Panc1 (cell line): Measurements from ENCODE around the gene BCL10. TPM values are rescaled to one million over a fixed set of nuclear protein-coding genes. Genes with fewer than 3 reads are reported as not detected.

Experiments used
- ATAC-seq: fragments of 200-7000 bp; cut with Tn5 transposase; 2 replicates; pipeline ENCODE4 v1.9.1; 2020; ENCODE audit warnings: mild to moderate bottlenecking, moderate library complexity
- BruUV-seq: library from RNA; stranded (reverse); fragments of 400-500 nt; replicated peaks from 2 replicates; lab custom pipeline; 2021; lab: Mats Ljungman, UMichigan
- CTCF ChIA-PET: fragments of 300-600 bp; sonication (Branson Sonifier 250); formaldehyde crosslinking; loops from one replicate; lab custom pipeline; 2022; ENCODE audit warnings: antibody characterized with exemption; lab: Charles Lee
- POLR2A ChIA-PET: fragments of 300-600 bp; sonication (Branson Sonifier 250); formaldehyde crosslinking; loops from one replicate; lab custom pipeline; 2022; ENCODE audit warnings: antibody characterized with exemption; lab: Charles Lee
- DNase-seq: peaks from one replicate; pipeline ENCODE4 v3.0.0-alpha.2; 2010; ENCODE audit warnings: low read depth, low spot score
- H3K27ac ChIP-seq: 2 replicates; pipeline ENCODE4 v1.5.1; 2011; ENCODE audit warnings: mild to moderate bottlenecking, low read length, inconsistent platforms
- H3K27me3 ChIP-seq: fragments of 200-500 bp; sonication (Bioruptor generic); 2 replicates; pipeline ENCODE4 v1.6.0; 2014; ENCODE audit warnings: low read length, inconsistent platforms; ENCODE audit not compliant: control insufficient read depth, insufficient read depth
- H3K36me3 ChIP-seq: fragments of 200-500 bp; sonication (Bioruptor generic); 2 replicates; pipeline ENCODE4 v1.5.1; 2014; ENCODE audit warnings: inconsistent platforms, mild to moderate bottlenecking, low read length, moderate library complexity; ENCODE audit not compliant: control insufficient read depth, insufficient read depth
- H3K4me1 ChIP-seq: 2 replicates; pipeline ENCODE4 v1.5.1; 2011; ENCODE audit warnings: inconsistent platforms, mild to moderate bottlenecking, low read length, moderate library complexity; ENCODE audit not compliant: control insufficient read depth, insufficient read depth
- H3K4me3 ChIP-seq, 2 experiments: 2 replicates each; pipeline ENCODE4 v1.5.1; 2011 to 2012; ENCODE audit warnings: low read depth in 2 of 2, low read length in 2 of 2, mild to moderate bottlenecking in 2 of 2, inconsistent platforms in 1 of 2, moderate library complexity in 1 of 2
- H3K9me3 ChIP-seq: fragments of 200-500 bp; sonication (Bioruptor generic); 2 replicates; pipeline ENCODE4 v1.5.1; 2014; ENCODE audit warnings: low read depth, mild to moderate bottlenecking, inconsistent platforms, low read length, moderate library complexity; ENCODE audit not compliant: control insufficient read depth, insufficient read depth
- CTCF ChIP-seq: fragments of 450-650 bp; IDR thresholded peaks from 2 replicates; pipeline ENCODE4 v1.5.1; 2017; ENCODE audit warnings: mild to moderate bottlenecking
- POLR2AphosphoS5 ChIP-seq: IDR thresholded peaks from 2 replicates; pipeline ENCODE4 v1.6.1; 2012; ENCODE audit warnings: mild to moderate bottlenecking, low read depth, low read length, moderate library complexity
- REST ChIP-seq, 2 experiments: IDR thresholded peaks; 2 replicates each; pipeline ENCODE4 v1.6.1; 2011 to 2012; ENCODE audit warnings: low read depth in 2 of 2, control low read depth in 1 of 2, low read length in 1 of 2, mild to moderate bottlenecking in 1 of 2, moderate library complexity in 1 of 2; ENCODE audit not compliant: insufficient read depth in 1 of 2
- SIN3A ChIP-seq: IDR thresholded peaks from 2 replicates; pipeline ENCODE4 v1.6.1; 2012; ENCODE audit warnings: low read depth, mild to moderate bottlenecking, low read length, moderate library complexity, borderline replicate concordance; ENCODE audit not compliant: insufficient read depth
- TCF7L2 ChIP-seq: IDR thresholded peaks from 2 replicates; pipeline ENCODE4 v1.6.1; 2011; ENCODE audit warnings: mild to moderate bottlenecking, low read depth, low read length, inconsistent platforms
- in situ Hi-C: cut with HindIII; loops from 2 replicates; pipeline ENCODE4 v1.10.0; 2016; ENCODE audit warnings: low sequenced_read_pairs, low pct_unique_long_range_greater_than_20kb
- intact Hi-C: fragments of 100-400 bp; cut with micrococcal nuclease; formaldehyde crosslinking; loops from one replicate; pipeline ENCODE4 v1.10.0; 2022; ENCODE audit not compliant: unreplicated experiment
- total RNA-seq: library from RNA; stranded (reverse); gene quantifications from one replicate; pipeline ENCODE4 v1.2.1, GENCODE V29; 2021; ENCODE audit not compliant: unreplicated experiment

Gene BCL10
- total RNA-seq, 1 experiment from 2014 or later = 69.9 TPM

GRCh38 chr1:85296980-85297379 is 20.5 kb upstream of the BCL10 start:
- in situ Hi-C loops = no loop called here
- H3K4me3 ChIP-seq = no peak overlapping the region
- POLR2A ChIA-PET = interaction anchor here (0.6 to 2.7 kb wide), 5 partner anchors 15 to 287 kb away, joined by 3 to 16 read pairs (median 4); partner anchors contain the start of genes BCL10 and C1orf52
- H3K36me3 ChIP-seq = no peaks in the 10 kb centered on the region
- H3K9me3 ChIP-seq = no peaks in the 10 kb centered on the region
- intact Hi-C loops = no loop called here
- H3K27me3 ChIP-seq = no peaks in the 10 kb centered on the region
- TF ChIP-seq SIN3A (no peak), POLR2AphosphoS5 (no peak), REST (IDR thresholded peaks at IDR 0.05; ENCODE audit: insufficient read depth in 1 of 2, low read depth in 2 of 2, low read length in 1 of 2) (no peak), TCF7L2 (no peak), CTCF (no peak)
- peak overlapping the region; percentile 89 for H3K27ac ChIP-seq
- CTCF ChIA-PET = interaction anchor here (0.6 to 1.6 kb wide), 4 partner anchors 11 to 333 kb away, joined by 3 to 7 read pairs (median 3); no protein-coding TSS in a partner anchor
- DNase-seq = no peak
- no TSS peak for BruUV-seq
- no peak for ATAC-seq
- H3K4me1 ChIP-seq = peaks cover 42% of the 10 kb centered on the region

GRCh38 chr1:85295654-85296053 is 19.2 kb upstream of the BCL10 start:
- Histone ChIP-seq H3K27me3 (no peaks in the 10 kb centered on the region), H3K27ac (peak overlapping the region; percentile 68), H3K4me1 (peaks cover 52% of the 10 kb centered on the region), H3K4me3 (no peak overlapping the region), H3K36me3 (no peaks in the 10 kb centered on the region), H3K9me3 (no peaks in the 10 kb centered on the region)
- CTCF ChIA-PET = interaction anchor here (1.6 kb wide), 1 partner anchor 11 kb away, joined by 7 read pairs; no protein-coding TSS in a partner anchor
- DNase-seq (no peak), ATAC-seq (no peak)
- POLR2A ChIA-PET = interaction anchor here (0.7 to 1.6 kb wide), 2 partner anchors 19 to 170 kb away, joined by 5 to 10 read pairs; partner anchors contain the start of gene BCL10
- TF ChIP-seq SIN3A = no peak
- TF ChIP-seq POLR2AphosphoS5 = no peak
- TF ChIP-seq CTCF = no peak
- TF ChIP-seq REST (IDR thresholded peaks at IDR 0.05; ENCODE audit: insufficient read depth in 1 of 2, low read depth in 2 of 2, low read length in 1 of 2) = no peak
- no TSS peak for BruUV-seq
- intact Hi-C loops (no loop called here), in situ Hi-C loops (no loop called here)
